Measurements from ENCODE around the gene RIC8B. TPM values are rescaled to one million over a fixed set of nuclear protein-coding genes. Genes with fewer than 3 reads are reported as not detected.

RIC8B gene
- total RNA-seq, 1 donor from 2014 or later, result 5.8 TPM

GRCh38 chr12:106855221-106855758 is 80.8 kb downstream of the RIC8B start:
- no peak overlapping the region for H3K4me3 Mint-ChIP-seq
- peaks cover 10% of the 10 kb centered on the region for H3K36me3 Mint-ChIP-seq (ENCODE audit: low read depth)
- intact Hi-C loops (cut with micrococcal nuclease), result no loop called here
- no peak overlapping the region for H3K27ac Mint-ChIP-seq
- no peaks in the 10 kb centered on the region for H3K9me3 Mint-ChIP-seq
- DNase-seq, result no peak
- TF ChIP-seq, protein P1, sequence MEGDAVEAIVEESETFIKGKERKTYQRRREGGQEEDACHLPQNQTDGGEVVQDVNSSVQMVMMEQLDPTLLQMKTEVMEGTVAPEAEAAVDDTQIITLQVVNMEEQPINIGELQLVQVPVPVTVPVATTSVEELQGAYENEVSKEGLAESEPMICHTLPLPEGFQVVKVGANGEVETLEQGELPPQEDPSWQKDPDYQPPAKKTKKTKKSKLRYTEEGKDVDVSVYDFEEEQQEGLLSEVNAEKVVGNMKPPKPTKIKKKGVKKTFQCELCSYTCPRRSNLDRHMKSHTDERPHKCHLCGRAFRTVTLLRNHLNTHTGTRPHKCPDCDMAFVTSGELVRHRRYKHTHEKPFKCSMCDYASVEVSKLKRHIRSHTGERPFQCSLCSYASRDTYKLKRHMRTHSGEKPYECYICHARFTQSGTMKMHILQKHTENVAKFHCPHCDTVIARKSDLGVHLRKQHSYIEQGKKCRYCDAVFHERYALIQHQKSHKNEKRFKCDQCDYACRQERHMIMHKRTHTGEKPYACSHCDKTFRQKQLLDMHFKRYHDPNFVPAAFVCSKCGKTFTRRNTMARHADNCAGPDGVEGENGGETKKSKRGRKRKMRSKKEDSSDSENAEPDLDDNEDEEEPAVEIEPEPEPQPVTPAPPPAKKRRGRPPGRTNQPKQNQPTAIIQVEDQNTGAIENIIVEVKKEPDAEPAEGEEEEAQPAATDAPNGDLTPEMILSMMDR (IDR thresholded peaks at IDR 0.05), result no peak
- no peak for ATAC-seq (ENCODE audit: low read depth)
- H3K4me1 Mint-ChIP-seq, result no peaks in the 10 kb centered on the region
- H3K27me3 Mint-ChIP-seq, result no peaks in the 10 kb centered on the region
- ChIA-PET POLR2A (no interaction called here), CTCF (no interaction called here)

DNA sequence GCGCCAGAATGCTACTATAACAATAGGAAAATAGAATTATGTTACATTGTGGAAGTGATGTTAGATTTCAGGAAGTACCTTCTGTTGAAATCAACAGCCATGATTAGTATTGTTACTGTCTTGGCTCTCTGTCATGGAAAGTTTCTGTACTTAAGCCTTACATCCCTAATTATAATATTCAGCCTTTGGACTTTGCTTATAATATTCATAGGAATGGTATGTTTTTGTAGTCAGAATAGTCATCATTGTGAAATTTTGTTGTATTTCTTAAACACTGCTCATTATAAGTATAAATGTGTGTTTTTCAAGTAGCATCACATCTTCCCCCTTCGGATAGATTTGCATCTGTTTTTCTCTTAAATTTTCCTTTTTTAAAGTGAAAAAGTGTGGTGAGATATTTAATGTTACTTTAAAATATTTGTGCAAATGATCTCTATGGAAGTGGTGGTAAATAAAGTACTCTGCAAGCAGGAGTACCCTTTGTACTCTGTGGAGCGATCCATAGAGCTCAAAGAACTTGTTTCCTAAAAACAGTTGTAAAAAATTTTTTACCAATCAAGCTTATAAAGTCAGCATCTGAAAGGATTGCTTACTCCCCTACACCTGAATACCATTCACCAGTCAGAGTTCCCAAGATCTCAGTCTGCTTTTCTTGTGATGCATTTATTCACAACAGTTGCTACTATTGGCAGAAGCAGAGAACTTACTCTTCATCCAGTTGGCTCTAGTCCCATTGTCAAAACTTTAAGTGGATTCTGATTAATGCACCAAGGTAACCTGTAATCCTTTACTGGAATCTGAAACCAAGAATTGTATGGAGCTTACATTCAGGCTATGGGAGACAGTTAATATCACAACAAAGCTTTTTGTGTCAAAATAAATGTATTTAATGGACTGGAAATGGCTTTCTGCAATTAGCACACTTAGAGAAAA is 87.8 kb downstream of the RIC8B start:
- Mint-ChIP-seq H3K36me3 (ENCODE audit: low read depth) (peaks cover 24% of the 10 kb centered on the region), H3K4me3 (no peak overlapping the region), H3K9me3 (no peaks in the 10 kb centered on the region), H3K27ac (no peak overlapping the region), H3K27me3 (peaks cover 6% of the 10 kb centered on the region), H3K4me1 (no peaks in the 10 kb centered on the region)
- CTCF ChIA-PET, result no interaction called here
- ATAC-seq (ENCODE audit: low read depth), result no peak
- TF ChIP-seq, protein P1 (IDR thresholded peaks at IDR 0.05), result no peak
- POLR2A ChIA-PET, result no interaction called here
- intact Hi-C loops (cut with micrococcal nuclease), result no loop called here
- DNase-seq, result no peak

DNA sequence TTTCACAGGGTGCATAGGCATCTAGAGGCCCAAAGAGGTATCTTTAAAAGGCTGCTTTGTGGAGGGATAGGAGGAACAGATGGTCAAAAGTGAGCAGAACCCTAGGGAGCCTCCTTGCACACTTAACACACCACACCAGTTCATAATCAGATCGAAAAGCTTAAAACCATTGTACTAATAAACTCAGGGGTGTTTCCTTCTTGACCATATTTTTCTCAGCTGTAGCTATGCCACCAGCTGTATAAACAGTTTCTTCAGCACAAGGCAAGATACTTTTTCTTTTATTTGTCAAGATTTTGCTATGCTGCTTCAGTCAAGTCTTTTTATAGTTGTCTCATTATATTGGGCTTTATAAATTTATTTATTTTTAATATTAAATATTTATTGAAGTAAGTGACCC is 88.7 kb downstream of the RIC8B start:
- no peaks in the 10 kb centered on the region for H3K9me3 Mint-ChIP-seq
- ATAC-seq (ENCODE audit: low read depth) (no peak), DNase-seq (no peak)
- H3K36me3 Mint-ChIP-seq (ENCODE audit: low read depth), result peaks cover 25% of the 10 kb centered on the region
- ChIA-PET POLR2A (no interaction called here), CTCF (no interaction called here)
- H3K4me3 Mint-ChIP-seq, result no peak overlapping the region
- intact Hi-C loops (cut with micrococcal nuclease), result no loop called here
- TF ChIP-seq, protein P1 (IDR thresholded peaks at IDR 0.05), result no peak
- peaks cover 10% of the 10 kb centered on the region for H3K27me3 Mint-ChIP-seq
- no peaks in the 10 kb centered on the region for H3K4me1 Mint-ChIP-seq
- H3K27ac Mint-ChIP-seq, result no peak overlapping the region

DNA sequence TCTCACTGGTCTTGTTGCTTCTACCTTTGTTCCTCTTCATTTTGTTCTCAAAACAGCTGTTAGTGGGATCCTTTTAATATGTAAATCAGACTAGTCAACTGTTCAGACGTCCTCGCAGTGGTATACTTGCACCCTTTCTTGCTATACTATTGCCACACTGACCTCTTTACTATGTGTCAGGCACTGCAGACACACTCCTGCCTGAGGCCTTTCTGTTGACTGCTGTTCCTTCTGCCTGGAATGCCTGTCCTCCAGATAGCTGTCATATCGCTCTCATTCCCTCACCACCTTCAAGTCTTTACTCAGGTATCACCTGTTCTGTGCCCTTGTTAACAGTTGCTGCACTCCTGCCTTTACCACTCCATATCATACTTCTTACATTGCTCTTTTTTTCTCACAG is 91.2 kb downstream of the RIC8B start:
- Mint-ChIP-seq H3K4me1 (no peaks in the 10 kb centered on the region), H3K9me3 (no peaks in the 10 kb centered on the region), H3K27me3 (peaks cover 15% of the 10 kb centered on the region), H3K4me3 (no peak overlapping the region), H3K27ac (no peak overlapping the region), H3K36me3 (ENCODE audit: low read depth) (peaks cover 14% of the 10 kb centered on the region)
- ChIA-PET POLR2A (no interaction called here), CTCF (no interaction called here)
- intact Hi-C loops (cut with micrococcal nuclease), result no loop called here
- DNase-seq, result no peak
- ATAC-seq (ENCODE audit: low read depth), result no peak
- TF ChIP-seq, protein P1 (IDR thresholded peaks at IDR 0.05), result no peak

DNA sequence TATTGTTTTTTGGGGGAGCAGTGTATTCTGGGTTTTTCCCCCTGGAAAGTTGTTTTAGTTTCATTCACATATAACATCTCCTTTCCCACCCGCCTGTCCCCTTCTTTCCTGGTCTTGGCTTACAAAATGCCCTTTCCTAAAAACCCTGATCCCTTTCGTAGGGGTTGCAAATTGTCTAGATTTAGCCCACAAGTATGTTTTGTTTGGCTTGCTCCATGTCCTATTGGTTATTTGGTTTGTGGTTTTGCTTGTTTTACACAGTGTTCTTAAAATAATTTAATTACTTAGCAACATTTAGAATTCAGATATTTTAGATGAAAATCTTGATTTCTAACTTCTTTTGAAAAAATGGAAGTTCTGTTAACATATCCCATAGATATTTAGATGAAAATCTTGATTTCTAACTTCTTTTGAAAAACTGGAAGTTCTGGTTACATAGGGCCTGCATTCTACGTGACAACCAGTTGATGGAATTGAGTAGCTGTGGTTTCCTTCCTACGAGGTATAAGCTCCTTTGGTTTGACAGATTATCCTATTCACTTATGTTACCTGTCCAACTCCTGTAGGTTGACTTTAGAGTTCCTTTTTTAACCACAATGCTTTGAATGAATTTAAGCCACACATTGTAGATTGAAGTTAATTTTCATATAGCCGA is 92.1 kb downstream of the RIC8B start:
- Mint-ChIP-seq H3K27me3 (peaks cover 17% of the 10 kb centered on the region), H3K36me3 (ENCODE audit: low read depth) (peaks cover 11% of the 10 kb centered on the region), H3K4me1 (no peaks in the 10 kb centered on the region), H3K4me3 (no peak overlapping the region), H3K27ac (no peak overlapping the region), H3K9me3 (no peaks in the 10 kb centered on the region)
- intact Hi-C loops (cut with micrococcal nuclease), result no loop called here
- ChIA-PET POLR2A (no interaction called here), CTCF (no interaction called here)
- DNase-seq, result no peak
- TF ChIP-seq, protein P1 (IDR thresholded peaks at IDR 0.05), result no peak
- no peak for ATAC-seq (ENCODE audit: low read depth)
